GM18505 (cell line): ENCODE measurements around the gene KRTAP12-3.
"Not testable (repeated sequence)": the region's sequence is repeated elsewhere in the genome, so short reads cannot be mapped to it uniquely, and the experiment has no call there.

Experiments used
- ATAC-seq: cut with Tn5 transposase; IDR thresholded peaks from one replicate; pipeline ENCODE4 v1.9.1; 2021; ENCODE audit not compliant: unreplicated experiment
- POLR2A ChIP-seq: IDR thresholded peaks from 4 replicates; pipeline ENCODE4 v1.6.1; 2011; ENCODE audit warnings: borderline replicate concordance; ENCODE audit not compliant: insufficient read depth, insufficient read length; ENCODE audit errors: extremely low read depth

Gene KRTAP12-3

GRCh38 chr21:44695184-44695583 is 37.5 kb downstream of the KRTAP12-3 start:
- no peak for ATAC-seq
- TF ChIP-seq POLR2A, result no peak

GRCh38 chr21:44695641-44696040 is 37.9 kb downstream of the KRTAP12-3 start:
- ATAC-seq, result no peak
- TF ChIP-seq POLR2A, result no peak

- TF ChIP-seq POLR2A, result no peak
- no peak for ATAC-seq
Observed at GRCh38 chr21:44696572-44696971, 38.8 kb downstream of the KRTAP12-3 start.

GRCh38 chr21:44697172-44697810 is 39.6 kb downstream of the KRTAP12-3 start, which contains the start of gene KRTAP10-12:
Gene KRTAP10-12, plus strand, starts transcription at chr21:44697172. Its CDS starts 30 bp downstream, at chr21:44697202.
- ATAC-seq, result not testable (repeated sequence)

GRCh38 chr21:44697811-44698734 is 40.3 kb downstream of the KRTAP12-3 start:
- TF ChIP-seq POLR2A, result no peak
- no peak for ATAC-seq

GRCh38 chr21:44699502-44700001 is 41.8 kb downstream of the KRTAP12-3 start:
- no peak for ATAC-seq
- no peak for TF ChIP-seq POLR2A

- TF ChIP-seq POLR2A, result no peak
- no peak for ATAC-seq
Observed at GRCh38 chr21:44700101-44701022, 42.6 kb downstream of the KRTAP12-3 start.

- ATAC-seq, result no peak
- no peak for TF ChIP-seq POLR2A
Observed at GRCh38 chr21:44701023-44701400, 43.3 kb downstream of the KRTAP12-3 start.

- no peak for TF ChIP-seq POLR2A
- no peak for ATAC-seq
Observed at GRCh38 chr21:44701541-44701940, 43.8 kb downstream of the KRTAP12-3 start.

- no peak for ATAC-seq
- TF ChIP-seq POLR2A, result no peak
Observed at GRCh38 chr21:44702111-44702972, 44.6 kb downstream of the KRTAP12-3 start.

- no peak for TF ChIP-seq POLR2A
- no peak for ATAC-seq
Observed at GRCh38 chr21:44702973-44703730, 45.4 kb downstream of the KRTAP12-3 start.
